ENCODE measurements around the gene SLC16A10.
A peak's percentile ranks its signal among the peaks of the same experiment; 100 is the strongest.

The SLC16A10 gene

GRCh38 chr6:111207141-111207858 is 120.0 kb downstream of the SLC16A10 start:
- H3K4me3 ChIP-seq (ENCODE audit: low read length): no peak overlapping the region
- no peak for DNase-seq (ENCODE audit: low read depth)
- no peak for TF ChIP-seq CTCF (conservative IDR thresholded peaks at IDR 0.05; ENCODE audit: low read depth, low read length)

GRCh38 chr6:111208933-111209332 is 121.6 kb downstream of the SLC16A10 start:
- no peak for DNase-seq (ENCODE audit: low read depth)
- no peak overlapping the region for H3K4me3 ChIP-seq (ENCODE audit: low read length)
- no peak for TF ChIP-seq CTCF (conservative IDR thresholded peaks at IDR 0.05; ENCODE audit: low read depth, low read length)

GRCh38 chr6:111210194-111210728 is 123.0 kb downstream of the SLC16A10 start:
- DNase-seq (ENCODE audit: low read depth): no peak
- H3K4me3 ChIP-seq (ENCODE audit: low read length): no peak overlapping the region
- peak; percentile 72 for TF ChIP-seq CTCF (conservative IDR thresholded peaks at IDR 0.05; ENCODE audit: low read depth, low read length)

GRCh38 chr6:111211411-111212030 is 124.2 kb downstream of the SLC16A10 start:
- no peak overlapping the region for H3K4me3 ChIP-seq (ENCODE audit: low read length)
- DNase-seq (ENCODE audit: low read depth): no peak
- TF ChIP-seq CTCF (conservative IDR thresholded peaks at IDR 0.05; ENCODE audit: low read depth, low read length): no peak

GRCh38 chr6:111212625-111213024 is 125.3 kb downstream of the SLC16A10 start:
- no peak overlapping the region for H3K4me3 ChIP-seq (ENCODE audit: low read length)
- no peak for TF ChIP-seq CTCF (conservative IDR thresholded peaks at IDR 0.05; ENCODE audit: low read depth, low read length)
- DNase-seq (ENCODE audit: low read depth): no peak

GRCh38 chr6:111215131-111215530 is 127.8 kb downstream of the SLC16A10 start:
- no peak overlapping the region for H3K4me3 ChIP-seq (ENCODE audit: low read length)
- DNase-seq (ENCODE audit: low read depth): no peak
- TF ChIP-seq CTCF (conservative IDR thresholded peaks at IDR 0.05; ENCODE audit: low read depth, low read length): no peak

- no peak for DNase-seq (ENCODE audit: low read depth)
- H3K4me3 ChIP-seq (ENCODE audit: low read length): no peak overlapping the region
- TF ChIP-seq CTCF (conservative IDR thresholded peaks at IDR 0.05; ENCODE audit: low read depth, low read length): no peak
Measured at GRCh38 chr6:111219785-111220184, 132.5 kb downstream of the SLC16A10 start.

Data from retinal pigment epithelial cell (primary cell).